GM19099 (cell line): ENCODE results near the gene PIWIL1.

Experiments
- POLR2A ChIP-seq: IDR thresholded peaks from 3 replicates; pipeline ENCODE4 v1.6.1; 2011; ENCODE audit warnings: low read depth; ENCODE audit not compliant: insufficient read length; ENCODE audit errors: extremely low read depth

Gene PIWIL1

DNA sequence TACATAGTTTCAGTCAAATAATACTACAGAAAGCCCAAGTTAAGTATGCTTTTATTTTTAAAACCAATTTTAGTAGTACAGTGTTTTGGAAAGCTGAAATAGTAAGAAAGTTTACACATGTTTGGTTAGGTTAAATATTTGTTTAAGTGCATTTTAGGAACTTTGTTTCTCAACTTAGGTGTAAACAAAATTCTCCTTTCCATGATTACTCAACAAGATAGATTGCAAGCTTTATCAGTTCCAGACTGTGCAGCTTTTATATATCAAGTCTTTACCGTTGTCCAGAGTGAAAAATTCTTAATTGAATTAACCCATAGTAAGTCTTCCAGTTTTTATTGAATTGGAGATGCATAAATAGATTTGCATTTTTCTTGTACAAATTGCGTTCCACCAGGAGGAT lies 45.1 kb downstream of the PIWIL1 start:
- no peak for TF ChIP-seq POLR2A

DNA sequence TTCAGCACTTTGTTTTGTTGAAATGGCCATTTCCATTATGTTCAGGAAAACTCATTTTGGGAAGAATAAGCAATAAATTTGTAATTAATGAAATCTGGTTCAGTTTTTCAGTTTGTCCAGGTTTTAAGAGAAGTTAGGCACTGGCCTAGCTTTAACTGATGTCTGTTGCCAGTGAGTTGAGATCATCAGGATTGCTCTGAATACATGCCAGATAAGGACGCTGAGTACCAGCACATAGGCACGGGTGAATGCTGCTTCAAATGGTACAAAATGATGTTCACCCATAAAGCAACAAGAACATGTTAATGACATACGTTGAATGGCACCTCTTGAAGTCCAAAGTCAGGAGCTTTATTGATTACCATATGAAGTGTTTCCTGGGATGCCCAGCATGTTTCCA lies 46.5 kb downstream of the PIWIL1 start:
- TF ChIP-seq POLR2A: no peak

DNA sequence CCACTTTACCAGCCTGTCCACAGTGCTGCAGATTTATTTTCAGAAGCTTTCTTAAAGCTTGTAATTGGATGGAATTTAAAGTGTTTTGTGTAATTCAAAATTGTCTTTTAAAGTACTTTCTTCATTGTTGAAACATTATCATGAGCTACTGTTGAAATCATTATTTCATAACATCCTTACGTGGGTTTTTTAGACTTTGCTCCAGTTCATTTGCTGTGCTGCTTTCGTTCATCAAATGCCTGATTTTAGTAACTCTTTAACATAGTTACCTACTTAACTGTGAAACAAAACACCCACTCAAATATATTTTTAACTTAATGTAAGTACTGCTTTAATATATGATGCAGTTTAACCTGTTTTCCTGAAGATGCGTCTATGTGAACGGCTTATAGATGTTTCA lies 47.5 kb downstream of the PIWIL1 start:
- no peak for TF ChIP-seq POLR2A

DNA sequence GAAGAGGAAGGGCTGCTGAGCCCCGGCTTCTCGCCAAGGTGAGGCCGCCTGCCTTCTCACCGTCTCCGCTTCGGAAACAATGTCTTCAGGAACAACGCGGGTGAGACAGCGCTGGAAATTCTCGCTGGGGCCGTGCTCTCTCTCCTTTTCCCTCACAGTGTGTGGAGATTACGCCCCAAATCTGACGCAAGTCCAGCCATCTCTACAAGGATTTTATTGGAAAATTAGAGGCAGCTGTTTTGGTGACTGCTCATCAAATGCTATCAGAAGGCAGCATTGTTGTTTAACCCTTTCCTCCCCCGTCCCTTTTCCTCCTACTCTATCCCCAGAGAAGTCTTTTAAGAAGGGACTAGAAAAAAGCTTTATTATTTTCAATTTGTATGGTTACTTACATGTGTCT lies 53.5 kb downstream of the PIWIL1 start:
- TF ChIP-seq POLR2A: no peak

DNA sequence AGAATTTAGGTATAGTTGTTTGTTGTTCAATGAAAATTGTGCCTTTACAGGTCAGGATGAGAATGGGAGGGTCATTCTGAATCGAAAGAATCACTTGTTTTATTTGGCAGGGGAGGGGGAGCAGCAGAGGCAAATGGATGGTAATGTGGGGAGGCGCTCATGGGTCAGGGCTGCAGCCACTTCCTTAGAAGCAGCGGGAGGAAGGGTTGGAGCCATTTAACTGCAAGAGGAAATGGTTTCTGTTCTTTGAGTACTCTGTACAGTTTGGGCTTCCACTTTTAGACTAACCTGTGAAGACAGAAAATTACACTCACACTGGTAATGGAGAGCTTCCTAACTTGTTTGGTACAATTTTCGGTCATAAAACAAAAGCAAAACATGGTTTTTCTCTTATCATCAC lies 57.2 kb downstream of the PIWIL1 start:
- TF ChIP-seq POLR2A: no peak

DNA sequence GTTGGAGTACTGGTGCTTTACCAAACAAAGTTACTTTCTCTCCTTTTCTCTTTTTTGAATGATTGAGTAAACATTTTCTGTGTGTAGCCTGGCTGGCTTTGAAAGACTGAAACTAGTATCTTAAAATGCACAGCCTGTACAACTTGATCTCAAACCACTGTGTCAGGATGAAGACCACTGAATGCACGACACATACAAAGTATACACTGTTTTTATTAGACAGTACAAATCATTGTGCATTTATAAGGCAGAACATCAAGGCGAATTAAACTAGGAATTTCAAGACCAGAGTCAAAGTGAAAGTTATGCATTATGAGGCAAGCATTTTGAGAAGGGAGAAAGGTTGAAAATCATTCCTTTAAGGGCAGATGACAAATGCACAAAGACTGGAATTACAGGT lies 59.0 kb downstream of the PIWIL1 start:
- no peak for TF ChIP-seq POLR2A

DNA sequence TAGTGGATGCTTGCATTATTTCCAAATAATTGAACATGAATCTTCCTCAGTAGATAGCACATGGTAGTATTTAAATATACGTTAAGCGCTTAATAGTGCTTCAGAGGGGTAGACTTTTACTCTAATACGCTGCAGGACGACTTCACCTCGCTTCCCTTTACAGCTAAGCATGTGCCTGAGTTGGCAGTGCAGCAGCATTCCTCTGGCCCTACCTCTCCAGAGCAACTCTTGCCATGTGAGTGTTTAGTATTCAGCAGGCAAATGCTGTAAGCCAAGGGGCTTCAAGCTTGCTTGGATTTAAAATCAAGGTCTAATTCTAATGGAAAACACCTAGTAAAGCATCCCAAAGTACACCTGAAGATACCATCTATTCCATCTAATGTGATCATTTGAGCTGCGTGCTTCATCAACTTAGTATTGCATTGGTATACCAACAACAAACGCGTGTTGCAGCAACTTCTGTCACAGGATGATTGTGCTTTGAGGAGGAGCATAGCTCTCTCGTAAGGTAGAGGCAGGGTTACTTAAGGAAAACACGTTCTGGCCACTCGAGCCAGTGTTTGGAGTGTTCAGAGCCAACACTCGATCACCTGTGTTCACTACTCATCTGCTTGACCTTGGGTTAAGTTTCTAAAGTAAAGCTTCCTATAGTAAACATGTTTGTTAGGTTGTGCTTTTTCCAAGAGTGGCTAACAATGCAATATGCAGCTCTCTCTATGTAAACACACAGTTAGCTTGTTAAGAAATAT lies 60.6 kb downstream of the PIWIL1 start:
- no peak for TF ChIP-seq POLR2A

DNA sequence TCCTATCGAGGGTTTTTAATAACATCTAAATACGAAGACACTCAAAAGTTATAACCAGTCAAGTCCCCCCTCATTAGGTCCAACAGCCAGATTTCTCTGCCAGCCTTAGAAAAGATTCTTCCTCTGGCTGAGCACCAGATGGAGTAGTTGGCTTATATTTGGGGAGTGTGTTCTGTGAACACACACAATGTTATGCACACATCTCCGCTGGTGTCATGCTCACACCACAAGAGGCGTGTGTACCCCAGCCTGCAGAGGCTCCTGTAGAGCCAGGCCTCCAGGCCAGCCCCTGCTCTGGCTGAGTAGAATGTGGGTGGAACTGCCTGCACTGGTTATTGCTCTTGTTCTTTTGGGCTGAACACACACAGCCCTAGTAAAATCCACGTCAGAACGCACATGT lies 64.0 kb downstream of the PIWIL1 start:
- no peak for TF ChIP-seq POLR2A

DNA sequence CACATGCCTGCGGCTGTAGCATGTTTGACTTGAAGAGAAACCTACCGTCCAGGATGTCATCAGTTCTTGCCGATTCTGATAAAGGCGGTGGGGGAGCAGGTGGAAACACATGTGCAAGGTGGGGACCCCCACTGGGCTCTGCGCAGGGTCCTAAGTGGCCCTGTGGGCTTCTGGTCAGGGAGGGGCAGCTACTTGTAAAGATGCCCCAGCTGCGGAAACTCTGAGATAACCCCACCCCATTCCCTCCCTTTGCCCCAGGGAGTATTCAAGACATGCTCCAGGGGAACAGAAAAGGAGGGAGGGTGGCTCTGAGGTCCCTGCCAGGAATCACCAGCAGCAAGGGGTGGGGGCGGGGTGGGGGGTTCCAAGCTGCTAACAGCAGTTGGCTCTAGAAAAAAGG lies 67.6 kb downstream of the PIWIL1 start:
- TF ChIP-seq POLR2A: no peak

DNA sequence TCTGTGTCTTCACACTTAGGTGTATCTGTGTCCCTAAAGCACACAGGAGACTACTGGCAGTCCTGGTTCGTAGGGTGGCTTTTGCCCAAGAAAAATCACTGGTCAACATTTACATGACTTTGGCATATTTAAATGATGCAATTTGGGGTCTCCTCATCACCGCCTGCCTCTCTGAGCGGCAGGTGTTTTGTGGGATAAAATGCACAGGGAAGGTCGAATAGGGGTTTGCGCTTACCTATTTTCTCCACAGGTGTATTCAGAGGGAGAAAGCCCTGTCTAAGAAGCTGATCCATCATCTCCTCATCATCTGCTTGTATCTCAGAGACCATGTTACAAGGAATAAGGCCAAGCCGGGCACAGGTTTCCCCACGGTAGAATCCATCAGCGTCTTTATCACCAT lies 74.7 kb downstream of the PIWIL1 start:
- no peak for TF ChIP-seq POLR2A

DNA sequence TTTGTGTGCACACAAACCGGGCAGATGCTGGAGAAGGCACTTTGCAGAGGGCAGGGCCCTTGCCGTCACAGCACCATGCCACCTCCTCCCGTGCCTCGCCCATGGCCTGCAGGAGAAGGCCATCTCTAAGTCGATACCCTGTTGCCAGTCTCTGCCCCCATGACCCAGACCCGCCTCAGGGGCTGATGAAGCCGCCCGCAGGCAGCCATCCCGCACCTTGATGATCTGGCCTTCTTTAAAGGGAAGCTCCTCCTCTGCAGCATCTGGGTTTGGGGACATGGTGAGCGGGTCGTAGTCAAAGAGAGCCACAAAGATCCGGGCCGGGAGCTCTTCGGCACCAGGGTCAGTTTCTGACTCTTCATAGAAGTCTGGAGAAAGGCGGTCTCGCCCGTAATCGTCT lies 76.2 kb downstream of the PIWIL1 start:
- no peak for TF ChIP-seq POLR2A

DNA sequence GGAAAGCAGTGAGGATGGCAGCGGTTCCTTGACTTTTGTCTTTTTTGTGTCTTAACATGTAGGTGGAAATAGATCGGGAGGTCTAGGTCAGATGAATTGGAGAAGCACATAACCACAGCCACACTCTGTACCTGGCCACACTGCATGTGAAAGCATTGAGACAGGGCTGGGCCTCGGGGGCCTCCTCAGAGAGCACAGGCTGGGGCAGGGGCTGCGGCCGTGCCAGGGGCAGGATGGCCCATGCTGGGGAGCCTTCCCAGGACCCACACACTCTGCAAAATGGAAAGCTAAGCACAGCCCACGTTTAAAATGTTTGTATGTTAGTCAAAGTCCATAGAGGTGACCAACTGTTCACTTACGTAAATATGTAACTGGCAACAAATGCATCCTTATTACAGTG lies 76.7 kb downstream of the PIWIL1 start:
- TF ChIP-seq POLR2A: no peak

DNA sequence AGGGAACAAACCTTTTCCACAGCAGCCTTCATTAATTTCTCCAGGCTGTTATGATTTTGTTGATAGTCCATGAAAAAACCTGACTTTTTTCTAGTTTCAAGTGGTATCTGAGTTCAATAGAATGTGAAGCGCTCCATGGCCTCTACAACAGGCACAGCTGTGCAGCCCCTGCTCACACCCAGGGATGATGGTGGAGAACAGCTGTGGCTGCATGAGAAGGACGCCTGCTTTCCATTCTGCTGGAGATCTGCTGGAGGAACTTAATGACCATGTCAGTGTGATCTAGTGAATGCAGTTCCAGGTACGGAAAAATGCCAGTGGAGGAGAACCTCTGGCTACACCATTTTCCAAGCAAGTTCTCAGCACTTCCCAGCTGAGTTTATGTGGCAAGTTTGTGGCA lies 80.6 kb downstream of the PIWIL1 start:
- no peak for TF ChIP-seq POLR2A

DNA sequence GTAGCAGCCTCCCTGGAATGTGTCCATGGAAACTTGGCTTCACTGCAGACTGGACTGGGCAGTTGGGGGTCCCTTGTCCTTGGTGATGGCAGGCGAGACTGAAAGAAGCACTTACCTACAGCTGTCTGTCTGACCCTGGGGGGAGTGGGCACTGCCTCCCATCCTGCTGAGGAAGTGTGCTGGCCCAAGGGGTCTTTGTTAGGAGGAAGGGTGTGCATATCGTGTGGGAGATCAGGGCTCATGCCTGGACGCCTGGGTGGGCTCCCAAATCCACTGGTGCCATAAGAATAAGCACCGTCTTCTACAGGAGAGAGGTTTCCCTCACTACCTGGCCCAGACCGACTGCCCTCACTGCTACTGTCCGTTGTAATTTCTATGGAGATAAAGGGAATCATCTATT lies 81.4 kb downstream of the PIWIL1 start:
- TF ChIP-seq POLR2A: no peak

DNA sequence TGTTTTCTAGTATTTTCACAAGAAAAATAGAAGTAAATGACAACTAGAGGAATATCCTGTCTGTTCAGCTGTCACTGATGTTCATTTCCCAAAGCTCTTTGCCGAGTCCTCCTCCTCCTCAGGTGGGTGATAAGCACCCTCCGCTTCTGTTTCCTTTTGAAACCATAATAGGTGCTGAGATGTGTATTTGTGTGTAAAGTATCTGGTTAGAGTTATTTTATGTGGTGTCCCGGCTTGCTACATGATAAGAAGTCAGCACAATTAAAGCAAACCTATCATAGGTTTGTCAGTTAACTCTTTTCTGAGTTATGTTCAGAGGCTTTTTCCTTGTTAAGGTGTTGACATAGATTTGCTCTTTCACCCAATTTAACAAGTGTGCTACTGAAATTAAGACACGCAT lies 82.4 kb downstream of the PIWIL1 start:
- no peak for TF ChIP-seq POLR2A

DNA sequence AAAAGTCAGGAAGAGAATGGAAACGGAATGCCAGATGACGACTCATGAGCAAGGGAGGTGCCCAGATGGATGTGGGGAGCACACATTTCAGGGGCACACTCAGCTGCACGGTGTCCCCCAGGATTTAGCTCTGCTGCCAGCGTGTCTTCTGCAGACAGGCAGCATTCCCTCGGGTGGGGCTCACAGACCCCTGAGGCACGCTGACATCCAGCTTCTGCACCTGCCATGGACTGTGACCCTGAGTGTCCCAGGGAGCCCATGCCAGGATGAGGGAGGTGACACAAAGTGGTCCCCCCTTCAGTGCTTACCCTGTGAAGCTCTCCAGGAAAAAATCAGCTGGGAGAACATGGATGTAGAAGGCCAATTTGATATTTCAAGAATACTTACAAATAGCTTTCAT lies 84.2 kb downstream of the PIWIL1 start:
- TF ChIP-seq POLR2A: no peak
